HCT116 (cell line): Measurements from ENCODE around the gene BOC. TPM values are rescaled to one million over a fixed set of nuclear protein-coding genes. Genes with fewer than 3 reads are reported as not detected.

ENCODE experiments used
- ATAC-seq: fragments of 200-7000 bp; cut with Tn5 transposase; 2 replicates; pipeline ENCODE4 v1.9.1; 2020; ENCODE audit warnings: mild to moderate bottlenecking, moderate library complexity
- BruUV-seq: library from RNA; stranded (reverse); fragments of 400-500 nt; replicated peaks from 2 replicates; lab custom pipeline; 2021; lab: Mats Ljungman, UMichigan
- CTCF ChIA-PET: fragments of 300-600 bp; sonication (Branson Sonifier 250); formaldehyde crosslinking; loops from one replicate; lab custom pipeline; 2021; ENCODE audit warnings: antibody characterized with exemption; lab: Charles Lee
- POLR2A ChIA-PET: fragments of 300-600, 350-600 bp; sonication (Branson Sonifier 250); formaldehyde crosslinking; loops from one replicate; lab custom pipeline; 2021; ENCODE audit warnings: antibody characterized with exemption; lab: Charles Lee
- RAD21 ChIA-PET, 2 experiments: fragments of 300-600 bp; sonication (Branson Sonifier 250); formaldehyde crosslinking; loops; one replicate each; lab custom pipeline; 2023; ENCODE audit warnings: low total read pairs in 2 of 2; ENCODE audit not compliant: uncharacterized antibody in 2 of 2, unreplicated experiment in 2 of 2, low non-redundant PET in 1 of 2; lab: Charles Lee
- DNase-seq: peaks from one replicate; pipeline ENCODE4 v3.0.0-alpha.2; 2010; ENCODE audit warnings: low read depth, low spot score
- H2AFZ ChIP-seq: fragments of 200-600 bp; shearing (Covaris generic), sonication (generic); 2 replicates; pipeline ENCODE4 v1.6.1; 2017; ENCODE audit warnings: low read depth, mixed run types, mixed read lengths, antibody characterized with exemption, low read length; ENCODE audit not compliant: poor library complexity, severe bottlenecking
- H3K27ac ChIP-seq: 2 replicates; pipeline ENCODE4 v1.5.1; 2012; ENCODE audit warnings: low read depth, low read length
- H3K27me3 ChIP-seq: fragments of 200-600 bp; sonication (generic); 2 replicates; pipeline ENCODE4 v1.6.1; 2016; ENCODE audit warnings: mixed run types, low read length, mixed read lengths; ENCODE audit not compliant: insufficient read depth
- H3K36me3 ChIP-seq, 2 experiments: fragments of 200-500 bp in 1 of 2; fragments of 200-600 bp in 1 of 2; sonication (Bioruptor generic) in 1 of 2; sonication (generic) in 1 of 2; 2 replicates each; pipeline versions ENCODE4 v1.5.1 to v1.6.1; 2014 to 2016; ENCODE audit warnings: low read length in 2 of 2, inconsistent platforms in 1 of 2, mixed read lengths in 1 of 2, mixed run types in 1 of 2; ENCODE audit not compliant: insufficient read depth in 2 of 2, control insufficient read depth in 1 of 2
- H3K4me1 ChIP-seq, 2 experiments: fragments of 200-600 bp in 1 of 2; sonication (generic) in 1 of 2; 2 replicates each; pipeline versions ENCODE4 v1.5.1 to v1.6.1; 2012 to 2017; ENCODE audit warnings: low read length in 2 of 2, inconsistent platforms in 1 of 2, mild to moderate bottlenecking in 1 of 2, mixed read lengths in 1 of 2, mixed run types in 1 of 2, moderate library complexity in 1 of 2; ENCODE audit not compliant: insufficient read depth in 2 of 2, control insufficient read depth in 1 of 2
- H3K4me2 ChIP-seq: fragments of 200-600 bp; sonication (generic); 2 replicates; pipeline ENCODE4 v1.6.1; 2017; ENCODE audit warnings: mixed run types, low read length, mixed read lengths
- H3K4me3 ChIP-seq, 2 experiments: fragments of 200-600 bp in 1 of 2; sonication (generic) in 1 of 2; replicated peaks in 1 of 2; 2 replicates each; pipeline ENCODE4 v1.5.1; 2011 to 2016; ENCODE audit warnings: low read length in 2 of 2, control low read depth in 1 of 2, low read depth in 1 of 2, mild to moderate bottlenecking in 1 of 2, mixed read lengths in 1 of 2, mixed run types in 1 of 2
- H3K79me2 ChIP-seq: fragments of 200-600 bp; sonication (generic); 2 replicates; pipeline ENCODE4 v1.6.1; 2017; ENCODE audit warnings: mild to moderate bottlenecking, mixed run types, low read length, moderate library complexity, mixed read lengths; ENCODE audit not compliant: insufficient read depth
- H3K9ac ChIP-seq: fragments of 200-600 bp; sonication (generic); 2 replicates; pipeline ENCODE4 v1.6.1; 2016; ENCODE audit warnings: low read length, mixed read lengths
- H3K9me2 ChIP-seq: fragments of 200-600 bp; sonication (generic), shearing (Covaris generic); 2 replicates; pipeline ENCODE4 v1.6.1; 2017; ENCODE audit warnings: mixed run types, mild to moderate bottlenecking, moderate library complexity; ENCODE audit not compliant: insufficient read depth
- H3K9me3 ChIP-seq, 2 experiments: fragments of 200-500 bp in 1 of 2; fragments of 200-600 bp in 1 of 2; sonication (Bioruptor generic) in 1 of 2; sonication (generic) in 1 of 2; 2 replicates each; pipeline ENCODE4 v1.6.1; 2014 to 2017; ENCODE audit warnings: low read length in 2 of 2, mixed read lengths in 2 of 2, inconsistent platforms in 1 of 2, low read depth in 1 of 2, mild to moderate bottlenecking in 1 of 2, mixed run types in 1 of 2, moderate library complexity in 1 of 2; ENCODE audit not compliant: control insufficient read depth in 1 of 2, insufficient read depth in 1 of 2
- H4K20me1 ChIP-seq: fragments of 200-600 bp; sonication (generic), shearing (Covaris generic); 2 replicates; pipeline ENCODE4 v1.6.1; 2017; ENCODE audit warnings: mixed run types, mild to moderate bottlenecking, moderate library complexity; ENCODE audit not compliant: insufficient read depth
- ATF3 ChIP-seq: IDR thresholded peaks from 2 replicates; pipeline ENCODE4 v1.6.1; 2012
- CBX3 ChIP-seq: IDR thresholded peaks from 2 replicates; pipeline ENCODE4 v1.6.1; 2012; ENCODE audit warnings: low read depth
- EZH2 ChIP-seq: fragments of 200-600 bp; sonication (generic); IDR thresholded peaks from 2 replicates; pipeline ENCODE4 v1.6.1; 2017; ENCODE audit warnings: antibody characterized with exemption, mixed run types
- EZH2phosphoT487 ChIP-seq: fragments of 200-600 bp; IDR thresholded peaks from 2 replicates; pipeline ENCODE4 v1.6.1; 2018; ENCODE audit warnings: antibody characterized with exemption, borderline replicate concordance
- POLR2A ChIP-seq: IDR thresholded peaks from 2 replicates; pipeline ENCODE4 v1.7.0; 2011; ENCODE audit warnings: borderline replicate concordance; ENCODE audit not compliant: insufficient read depth, insufficient read length; ENCODE audit errors: extremely low read depth
- POLR2AphosphoS5 ChIP-seq: IDR thresholded peaks from 2 replicates; pipeline ENCODE4 v1.6.1; 2011; ENCODE audit warnings: mild to moderate bottlenecking, low read depth, low read length, moderate library complexity
- RAD21 ChIP-seq: IDR thresholded peaks from 2 replicates; pipeline ENCODE4 v1.6.1; 2012; ENCODE audit warnings: low read depth, mild to moderate bottlenecking
- REST ChIP-seq: IDR thresholded peaks from 2 replicates; pipeline ENCODE4 v1.6.1; 2012; ENCODE audit warnings: low read depth
- SRF ChIP-seq: IDR thresholded peaks from 2 replicates; pipeline ENCODE4 v1.6.1; 2012; ENCODE audit warnings: low read depth
- TCF7L2 ChIP-seq: IDR thresholded peaks from 2 replicates; pipeline ENCODE4 v1.7.0; 2011; ENCODE audit warnings: borderline replicate concordance, inconsistent platforms; ENCODE audit not compliant: insufficient read depth, insufficient read length; ENCODE audit errors: extremely low read depth
- YY1 ChIP-seq: IDR thresholded peaks from 2 replicates; pipeline ENCODE4 v1.6.1; 2011; ENCODE audit warnings: low read length, low read depth, moderate library complexity, mild to moderate bottlenecking; ENCODE audit not compliant: insufficient replicate concordance; ENCODE audit errors: extremely low read depth
- ZBTB33 ChIP-seq: IDR thresholded peaks from 2 replicates; pipeline ENCODE4 v1.6.1; 2011; ENCODE audit warnings: mild to moderate bottlenecking, low read length, moderate library complexity; ENCODE audit not compliant: insufficient replicate concordance; ENCODE audit errors: extremely low read depth
- ZFX ChIP-seq: fragments of 450-650 bp; IDR thresholded peaks from 2 replicates; pipeline ENCODE4 v1.6.1; 2017
- ZNF274 ChIP-seq: fragments of 200-500 bp; sonication (Bioruptor generic); IDR thresholded peaks from 2 replicates; pipeline ENCODE4 v1.6.1; 2014; ENCODE audit warnings: mild to moderate bottlenecking, low read depth, low read length, inconsistent platforms
- intact Hi-C: fragments of 100-400 bp; cut with micrococcal nuclease; formaldehyde crosslinking; loops from 2 replicates; pipeline ENCODE4 v1.10.0; 2022
- total RNA-seq: library from RNA; stranded (reverse); gene quantifications from one replicate; pipeline ENCODE4 v1.2.1, GENCODE V29; 2021; ENCODE audit not compliant: unreplicated experiment

Gene BOC
- total RNA-seq, 1 experiment from 2014 or later = 3.3 TPM

GRCh38 chr3:113193719-113194118 is 17.6 kb upstream of the BOC start:
- Histone ChIP-seq H4K20me1 (no peaks in the 10 kb centered on the region), H3K9ac (no peak overlapping the region), H3K9me2 (no peaks in the 10 kb centered on the region), H3K79me2 (no peaks in the 10 kb centered on the region), H3K36me3 (no peaks in the 10 kb centered on the region), H2AFZ (no peak overlapping the region), H3K4me3 (no peak overlapping the region), H3K9me3 (peaks cover 0 to 3% of the 10 kb centered on the region in 2 experiments; a peak in 1 of 4 replicates), H3K27me3 (no peaks in the 10 kb centered on the region), H3K27ac (no peak overlapping the region), H3K4me1 (no peaks in the 10 kb centered on the region), H3K4me2 (no peak overlapping the region)
- POLR2A ChIA-PET = no interaction called here
- intact Hi-C loops = no loop called here
- no peak for ATAC-seq
- no peak for TF ChIP-seq POLR2A
- TF ChIP-seq ZBTB33 = no peak
- TF ChIP-seq TCF7L2 = no peak
- no peak for TF ChIP-seq SRF
- no peak for TF ChIP-seq YY1
- TF ChIP-seq EZH2phosphoT487 = no peak
- no peak for TF ChIP-seq EZH2
- TF ChIP-seq POLR2AphosphoS5 = no peak
- no peak for TF ChIP-seq ZNF274
- no peak for TF ChIP-seq RAD21
- no peak for TF ChIP-seq ZFX
- TF ChIP-seq REST = no peak
- TF ChIP-seq ATF3 = no peak
- no peak for TF ChIP-seq CBX3
- BruUV-seq = no TSS peak
- RAD21 ChIA-PET = no interaction called here
- CTCF ChIA-PET = no interaction called here
- no peak for DNase-seq
